HCT116 (cell line): Measurements from ENCODE around the gene ARHGEF12. TPM values are rescaled to one million over a fixed set of nuclear protein-coding genes. Genes with fewer than 3 reads are reported as not detected.
A peak's percentile ranks its signal among the peaks of the same experiment; 100 is the strongest.

Experiments
- ATAC-seq: fragments of 200-7000 bp; cut with Tn5 transposase; 2 replicates; pipeline ENCODE4 v1.9.1; 2020; ENCODE audit warnings: mild to moderate bottlenecking, moderate library complexity
- BruUV-seq: library from RNA; stranded (reverse); fragments of 400-500 nt; replicated peaks from 2 replicates; lab custom pipeline; 2021; lab: Mats Ljungman, UMichigan
- CTCF ChIA-PET: fragments of 300-600 bp; sonication (Branson Sonifier 250); formaldehyde crosslinking; loops from one replicate; lab custom pipeline; 2021; ENCODE audit warnings: antibody characterized with exemption; lab: Charles Lee
- POLR2A ChIA-PET: fragments of 300-600, 350-600 bp; sonication (Branson Sonifier 250); formaldehyde crosslinking; loops from one replicate; lab custom pipeline; 2021; ENCODE audit warnings: antibody characterized with exemption; lab: Charles Lee
- RAD21 ChIA-PET, 2 experiments: fragments of 300-600 bp; sonication (Branson Sonifier 250); formaldehyde crosslinking; loops; one replicate each; lab custom pipeline; 2023; ENCODE audit warnings: low total read pairs in 2 of 2; ENCODE audit not compliant: uncharacterized antibody in 2 of 2, unreplicated experiment in 2 of 2, low non-redundant PET in 1 of 2; lab: Charles Lee
- DNase-seq: peaks from one replicate; pipeline ENCODE4 v3.0.0-alpha.2; 2010; ENCODE audit warnings: low read depth, low spot score
- H2AFZ ChIP-seq: fragments of 200-600 bp; shearing (Covaris generic), sonication (generic); 2 replicates; pipeline ENCODE4 v1.6.1; 2017; ENCODE audit warnings: low read depth, mixed run types, mixed read lengths, antibody characterized with exemption, low read length; ENCODE audit not compliant: poor library complexity, severe bottlenecking
- H3K27ac ChIP-seq: 2 replicates; pipeline ENCODE4 v1.5.1; 2012; ENCODE audit warnings: low read depth, low read length
- H3K27me3 ChIP-seq: fragments of 200-600 bp; sonication (generic); 2 replicates; pipeline ENCODE4 v1.6.1; 2016; ENCODE audit warnings: mixed run types, low read length, mixed read lengths; ENCODE audit not compliant: insufficient read depth
- H3K36me3 ChIP-seq, 2 experiments: fragments of 200-500 bp in 1 of 2; fragments of 200-600 bp in 1 of 2; sonication (Bioruptor generic) in 1 of 2; sonication (generic) in 1 of 2; 2 replicates each; pipeline versions ENCODE4 v1.5.1 to v1.6.1; 2014 to 2016; ENCODE audit warnings: low read length in 2 of 2, inconsistent platforms in 1 of 2, mixed read lengths in 1 of 2, mixed run types in 1 of 2; ENCODE audit not compliant: insufficient read depth in 2 of 2, control insufficient read depth in 1 of 2
- H3K4me1 ChIP-seq, 2 experiments: fragments of 200-600 bp in 1 of 2; sonication (generic) in 1 of 2; 2 replicates each; pipeline versions ENCODE4 v1.5.1 to v1.6.1; 2012 to 2017; ENCODE audit warnings: low read length in 2 of 2, inconsistent platforms in 1 of 2, mild to moderate bottlenecking in 1 of 2, mixed read lengths in 1 of 2, mixed run types in 1 of 2, moderate library complexity in 1 of 2; ENCODE audit not compliant: insufficient read depth in 2 of 2, control insufficient read depth in 1 of 2
- H3K4me2 ChIP-seq: fragments of 200-600 bp; sonication (generic); 2 replicates; pipeline ENCODE4 v1.6.1; 2017; ENCODE audit warnings: mixed run types, low read length, mixed read lengths
- H3K4me3 ChIP-seq, 2 experiments: fragments of 200-600 bp in 1 of 2; sonication (generic) in 1 of 2; replicated peaks in 1 of 2; 2 replicates each; pipeline ENCODE4 v1.5.1; 2011 to 2016; ENCODE audit warnings: low read length in 2 of 2, control low read depth in 1 of 2, low read depth in 1 of 2, mild to moderate bottlenecking in 1 of 2, mixed read lengths in 1 of 2, mixed run types in 1 of 2
- H3K79me2 ChIP-seq: fragments of 200-600 bp; sonication (generic); 2 replicates; pipeline ENCODE4 v1.6.1; 2017; ENCODE audit warnings: mild to moderate bottlenecking, mixed run types, low read length, moderate library complexity, mixed read lengths; ENCODE audit not compliant: insufficient read depth
- H3K9ac ChIP-seq: fragments of 200-600 bp; sonication (generic); 2 replicates; pipeline ENCODE4 v1.6.1; 2016; ENCODE audit warnings: low read length, mixed read lengths
- H3K9me2 ChIP-seq: fragments of 200-600 bp; sonication (generic), shearing (Covaris generic); 2 replicates; pipeline ENCODE4 v1.6.1; 2017; ENCODE audit warnings: mixed run types, mild to moderate bottlenecking, moderate library complexity; ENCODE audit not compliant: insufficient read depth
- H3K9me3 ChIP-seq, 2 experiments: fragments of 200-500 bp in 1 of 2; fragments of 200-600 bp in 1 of 2; sonication (Bioruptor generic) in 1 of 2; sonication (generic) in 1 of 2; 2 replicates each; pipeline ENCODE4 v1.6.1; 2014 to 2017; ENCODE audit warnings: low read length in 2 of 2, mixed read lengths in 2 of 2, inconsistent platforms in 1 of 2, low read depth in 1 of 2, mild to moderate bottlenecking in 1 of 2, mixed run types in 1 of 2, moderate library complexity in 1 of 2; ENCODE audit not compliant: control insufficient read depth in 1 of 2, insufficient read depth in 1 of 2
- H4K20me1 ChIP-seq: fragments of 200-600 bp; sonication (generic), shearing (Covaris generic); 2 replicates; pipeline ENCODE4 v1.6.1; 2017; ENCODE audit warnings: mixed run types, mild to moderate bottlenecking, moderate library complexity; ENCODE audit not compliant: insufficient read depth
- CBX3 ChIP-seq: IDR thresholded peaks from 2 replicates; pipeline ENCODE4 v1.6.1; 2012; ENCODE audit warnings: low read depth
- EGR1 ChIP-seq: IDR thresholded peaks from 2 replicates; pipeline ENCODE4 v1.6.1; 2012; ENCODE audit warnings: low read depth
- ELF1 ChIP-seq: IDR thresholded peaks from 2 replicates; pipeline ENCODE4 v1.6.1; 2012; ENCODE audit warnings: low read depth, borderline replicate concordance
- EZH2 ChIP-seq: fragments of 200-600 bp; sonication (generic); IDR thresholded peaks from 2 replicates; pipeline ENCODE4 v1.6.1; 2017; ENCODE audit warnings: antibody characterized with exemption, mixed run types
- FOSL1 ChIP-seq: IDR thresholded peaks from 2 replicates; pipeline ENCODE4 v1.6.1; 2012; ENCODE audit warnings: low read depth
- JUND ChIP-seq: IDR thresholded peaks from 2 replicates; pipeline ENCODE4 v1.6.1; 2012
- SP1 ChIP-seq: IDR thresholded peaks from 2 replicates; pipeline ENCODE4 v1.6.1; 2012; ENCODE audit warnings: low read depth
- TCF7L2 ChIP-seq: IDR thresholded peaks from 2 replicates; pipeline ENCODE4 v1.7.0; 2011; ENCODE audit warnings: borderline replicate concordance, inconsistent platforms; ENCODE audit not compliant: insufficient read depth, insufficient read length; ENCODE audit errors: extremely low read depth
- ZFX ChIP-seq: fragments of 450-650 bp; IDR thresholded peaks from 2 replicates; pipeline ENCODE4 v1.6.1; 2017
- ZNF274 ChIP-seq: fragments of 200-500 bp; sonication (Bioruptor generic); IDR thresholded peaks from 2 replicates; pipeline ENCODE4 v1.6.1; 2014; ENCODE audit warnings: mild to moderate bottlenecking, low read depth, low read length, inconsistent platforms
- intact Hi-C: fragments of 100-400 bp; cut with micrococcal nuclease; formaldehyde crosslinking; loops from 2 replicates; pipeline ENCODE4 v1.10.0; 2022
- total RNA-seq: library from RNA; stranded (reverse); gene quantifications from one replicate; pipeline ENCODE4 v1.2.1, GENCODE V29; 2021; ENCODE audit not compliant: unreplicated experiment
- TF ChIP-seq, protein P1 (sequence below): IDR thresholded peaks from 2 replicates; pipeline ENCODE4 v1.6.1; 2011; ENCODE audit warnings: mild to moderate bottlenecking, low read length, moderate library complexity; ENCODE audit not compliant: insufficient replicate concordance; ENCODE audit errors: extremely low read depth
- TF ChIP-seq, protein P2 (sequence below), 3 experiments: fragments of 200-600 bp in 1 of 3; sonication (generic) in 1 of 3; IDR thresholded peaks in 2 of 3; conservative IDR thresholded peaks in 1 of 3; 2 replicates each; pipeline ENCODE4 v1.5.1; 2012 to 2017; ENCODE audit warnings: low read depth in 2 of 3, low read length in 2 of 3, antibody characterized with exemption in 1 of 3, borderline replicate concordance in 1 of 3, control low read depth in 1 of 3, mild to moderate bottlenecking in 1 of 3, mixed read lengths in 1 of 3, mixed run types in 1 of 3, moderate library complexity in 1 of 3; ENCODE audit not compliant: insufficient read depth in 1 of 3
- TF ChIP-seq, protein P3 (sequence below): IDR thresholded peaks from 2 replicates; pipeline ENCODE4 v1.6.1; 2012
- TF ChIP-seq, protein P4 (sequence below): IDR thresholded peaks from 2 replicates; pipeline ENCODE4 v1.6.1; 2012; ENCODE audit warnings: low read depth

The ARHGEF12 gene
- total RNA-seq, 1 experiment from 2014 or later = 81.4 TPM

DNA sequence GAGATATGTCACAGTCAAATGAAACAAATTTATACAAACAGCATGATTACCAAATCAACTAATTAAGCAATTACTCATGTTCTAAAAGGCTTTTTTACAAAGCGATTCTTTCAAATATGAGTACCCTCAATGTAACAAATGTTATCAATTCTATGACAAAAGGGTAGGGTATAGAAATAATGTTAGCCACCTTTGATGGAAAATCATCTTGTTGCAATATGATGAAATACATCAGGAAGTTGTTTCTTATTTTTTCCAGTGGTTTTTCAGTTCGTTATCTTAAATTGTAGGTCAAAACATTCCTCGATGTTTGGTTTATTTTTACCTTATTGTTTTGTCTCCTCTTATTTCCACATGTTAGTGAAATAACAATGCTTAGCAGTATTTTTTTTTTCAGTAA, 6.5 kb downstream of the ARHGEF12 start:
- Histone ChIP-seq H4K20me1 (peaks cover 17% of the 10 kb centered on the region; the same call in 1 of the 2 replicates), H3K27me3 (no peaks in the 10 kb centered on the region), H3K4me2 (peak overlapping the region; percentile 46; the same call in 1 of the 2 replicates), H2AFZ (no peak overlapping the region), H3K36me3 (no peaks in the 10 kb centered on the region), H3K9me2 (no peaks in the 10 kb centered on the region), H3K79me2 (peaks cover 99% of the 10 kb centered on the region), H3K9ac (no peak overlapping the region), H3K4me3 (no peak overlapping the region), H3K9me3 (no peaks in the 10 kb centered on the region), H3K27ac (no peak overlapping the region), H3K4me1 (peaks cover 68 to 72% of the 10 kb centered on the region in 2 experiments)
- POLR2A ChIA-PET = no interaction called here
- RAD21 ChIA-PET = no interaction called here
- DNase-seq = no peak
- CTCF ChIA-PET = no interaction called here
- TF ChIP-seq SP1 (no peak), FOSL1 (no peak), ZFX (no peak)
- TF ChIP-seq, protein P1, sequence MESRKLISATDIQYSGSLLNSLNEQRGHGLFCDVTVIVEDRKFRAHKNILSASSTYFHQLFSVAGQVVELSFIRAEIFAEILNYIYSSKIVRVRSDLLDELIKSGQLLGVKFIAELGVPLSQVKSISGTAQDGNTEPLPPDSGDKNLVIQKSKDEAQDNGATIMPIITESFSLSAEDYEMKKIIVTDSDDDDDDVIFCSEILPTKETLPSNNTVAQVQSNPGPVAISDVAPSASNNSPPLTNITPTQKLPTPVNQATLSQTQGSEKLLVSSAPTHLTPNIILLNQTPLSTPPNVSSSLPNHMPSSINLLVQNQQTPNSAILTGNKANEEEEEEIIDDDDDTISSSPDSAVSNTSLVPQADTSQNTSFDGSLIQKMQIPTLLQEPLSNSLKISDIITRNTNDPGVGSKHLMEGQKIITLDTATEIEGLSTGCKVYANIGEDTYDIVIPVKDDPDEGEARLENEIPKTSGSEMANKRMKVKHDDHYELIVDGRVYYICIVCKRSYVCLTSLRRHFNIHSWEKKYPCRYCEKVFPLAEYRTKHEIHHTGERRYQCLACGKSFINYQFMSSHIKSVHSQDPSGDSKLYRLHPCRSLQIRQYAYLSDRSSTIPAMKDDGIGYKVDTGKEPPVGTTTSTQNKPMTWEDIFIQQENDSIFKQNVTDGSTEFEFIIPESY = no peak
- TF ChIP-seq, protein P2, sequence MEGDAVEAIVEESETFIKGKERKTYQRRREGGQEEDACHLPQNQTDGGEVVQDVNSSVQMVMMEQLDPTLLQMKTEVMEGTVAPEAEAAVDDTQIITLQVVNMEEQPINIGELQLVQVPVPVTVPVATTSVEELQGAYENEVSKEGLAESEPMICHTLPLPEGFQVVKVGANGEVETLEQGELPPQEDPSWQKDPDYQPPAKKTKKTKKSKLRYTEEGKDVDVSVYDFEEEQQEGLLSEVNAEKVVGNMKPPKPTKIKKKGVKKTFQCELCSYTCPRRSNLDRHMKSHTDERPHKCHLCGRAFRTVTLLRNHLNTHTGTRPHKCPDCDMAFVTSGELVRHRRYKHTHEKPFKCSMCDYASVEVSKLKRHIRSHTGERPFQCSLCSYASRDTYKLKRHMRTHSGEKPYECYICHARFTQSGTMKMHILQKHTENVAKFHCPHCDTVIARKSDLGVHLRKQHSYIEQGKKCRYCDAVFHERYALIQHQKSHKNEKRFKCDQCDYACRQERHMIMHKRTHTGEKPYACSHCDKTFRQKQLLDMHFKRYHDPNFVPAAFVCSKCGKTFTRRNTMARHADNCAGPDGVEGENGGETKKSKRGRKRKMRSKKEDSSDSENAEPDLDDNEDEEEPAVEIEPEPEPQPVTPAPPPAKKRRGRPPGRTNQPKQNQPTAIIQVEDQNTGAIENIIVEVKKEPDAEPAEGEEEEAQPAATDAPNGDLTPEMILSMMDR (IDR thresholded peaks at IDR 0.05 in 2 of 3, conservative IDR thresholded peaks at IDR 0.05 in 1 of 3; ENCODE audit: borderline replicate concordance in 1 of 3, insufficient read depth in 1 of 3, low read depth in 2 of 3, low read length in 2 of 3) = no peak
- BruUV-seq = no TSS peak
- intact Hi-C loops = no loop called here
- no peak for ATAC-seq

DNA sequence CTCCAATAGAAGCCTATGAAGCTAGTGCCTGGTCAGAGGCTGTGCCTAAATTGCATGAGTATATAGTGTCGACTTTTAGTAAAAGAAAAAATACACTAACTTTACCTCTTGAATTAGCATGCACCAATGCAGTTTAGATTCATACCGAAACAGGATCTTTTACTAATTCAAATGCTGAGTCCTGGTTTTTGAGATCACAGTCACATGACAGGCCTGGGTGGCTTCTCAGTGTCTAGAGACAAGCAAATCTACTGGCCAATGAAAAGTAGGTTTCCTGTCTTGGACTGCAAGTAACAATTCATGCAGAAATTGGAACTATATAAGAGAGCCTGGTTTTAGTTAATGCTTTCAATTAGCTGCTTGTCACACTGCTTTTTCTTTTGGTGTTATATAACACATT, 7.2 kb downstream of the ARHGEF12 start:
- intact Hi-C loops = no loop called here
- Histone ChIP-seq H3K4me2 (peak overlapping the region; percentile 46), H3K4me1 (peaks cover 65 to 66% of the 10 kb centered on the region in 2 experiments), H3K79me2 (peaks cover 99% of the 10 kb centered on the region), H3K27ac (no peak overlapping the region), H3K27me3 (no peaks in the 10 kb centered on the region), H3K9me3 (no peaks in the 10 kb centered on the region), H3K36me3 (no peaks in the 10 kb centered on the region), H2AFZ (no peak overlapping the region), H3K9me2 (no peaks in the 10 kb centered on the region), H3K9ac (no peak overlapping the region), H3K4me3 (no peak overlapping the region), H4K20me1 (peaks cover 13% of the 10 kb centered on the region; the same call in 1 of the 2 replicates)
- peak; percentile 29; the same call in 1 of the 2 replicates for ATAC-seq
- ChIA-PET CTCF (no interaction called here), RAD21 (no interaction called here), POLR2A (no interaction called here)
- DNase-seq = no peak
- no TSS peak for BruUV-seq
- TF ChIP-seq, protein P3, sequence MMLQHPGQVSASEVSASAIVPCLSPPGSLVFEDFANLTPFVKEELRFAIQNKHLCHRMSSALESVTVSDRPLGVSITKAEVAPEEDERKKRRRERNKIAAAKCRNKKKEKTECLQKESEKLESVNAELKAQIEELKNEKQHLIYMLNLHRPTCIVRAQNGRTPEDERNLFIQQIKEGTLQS = no peak
- TF ChIP-seq EZH2 (no peak), JUND (no peak), CBX3 (no peak), TCF7L2 (no peak), EGR1 (no peak), ZNF274 (no peak), ELF1 (no peak)
- TF ChIP-seq, protein P4, sequence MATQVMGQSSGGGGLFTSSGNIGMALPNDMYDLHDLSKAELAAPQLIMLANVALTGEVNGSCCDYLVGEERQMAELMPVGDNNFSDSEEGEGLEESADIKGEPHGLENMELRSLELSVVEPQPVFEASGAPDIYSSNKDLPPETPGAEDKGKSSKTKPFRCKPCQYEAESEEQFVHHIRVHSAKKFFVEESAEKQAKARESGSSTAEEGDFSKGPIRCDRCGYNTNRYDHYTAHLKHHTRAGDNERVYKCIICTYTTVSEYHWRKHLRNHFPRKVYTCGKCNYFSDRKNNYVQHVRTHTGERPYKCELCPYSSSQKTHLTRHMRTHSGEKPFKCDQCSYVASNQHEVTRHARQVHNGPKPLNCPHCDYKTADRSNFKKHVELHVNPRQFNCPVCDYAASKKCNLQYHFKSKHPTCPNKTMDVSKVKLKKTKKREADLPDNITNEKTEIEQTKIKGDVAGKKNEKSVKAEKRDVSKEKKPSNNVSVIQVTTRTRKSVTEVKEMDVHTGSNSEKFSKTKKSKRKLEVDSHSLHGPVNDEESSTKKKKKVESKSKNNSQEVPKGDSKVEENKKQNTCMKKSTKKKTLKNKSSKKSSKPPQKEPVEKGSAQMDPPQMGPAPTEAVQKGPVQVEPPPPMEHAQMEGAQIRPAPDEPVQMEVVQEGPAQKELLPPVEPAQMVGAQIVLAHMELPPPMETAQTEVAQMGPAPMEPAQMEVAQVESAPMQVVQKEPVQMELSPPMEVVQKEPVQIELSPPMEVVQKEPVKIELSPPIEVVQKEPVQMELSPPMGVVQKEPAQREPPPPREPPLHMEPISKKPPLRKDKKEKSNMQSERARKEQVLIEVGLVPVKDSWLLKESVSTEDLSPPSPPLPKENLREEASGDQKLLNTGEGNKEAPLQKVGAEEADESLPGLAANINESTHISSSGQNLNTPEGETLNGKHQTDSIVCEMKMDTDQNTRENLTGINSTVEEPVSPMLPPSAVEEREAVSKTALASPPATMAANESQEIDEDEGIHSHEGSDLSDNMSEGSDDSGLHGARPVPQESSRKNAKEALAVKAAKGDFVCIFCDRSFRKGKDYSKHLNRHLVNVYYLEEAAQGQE = no peak
